Stomach (tissue), 9 donors: ENCODE data around the gene ATP8A2. TPM values are rescaled to one million over a fixed set of nuclear protein-coding genes. Genes with fewer than 3 reads are reported as not detected.
A peak's percentile ranks its signal among the peaks of the same experiment; 100 is the strongest.

Source experiments
- DNase-seq, 2 donors: peaks; one replicate each; pipeline versions ENCODE4 v3.0.0 to v3.0.0-alpha.2; 2013 to 2019
- H3K27ac ChIP-seq, 5 donors: fragments of 200-600 bp in 4 of 5; sonication (generic) in 4 of 5; one replicate each; pipeline ENCODE4 v1.5.1; 2013 to 2019; ENCODE audit warnings: mild to moderate bottlenecking in 1 of 5, moderate library complexity in 1 of 5
- H3K27me3 ChIP-seq, 3 donors: fragments of 200-600 bp; sonication (generic); one replicate each; pipeline ENCODE4 v1.5.1; 2017 to 2019; ENCODE audit warnings: mixed run types in 1 of 3
- H3K36me3 ChIP-seq, 4 donors: fragments of 200-600 bp; sonication (generic); 1 replicate in 3 of 4; 2 replicates in 1 of 4; pipeline ENCODE4 v1.5.1; 2016 to 2019
- H3K4me1 ChIP-seq, 4 donors: fragments of 200-600 bp; sonication (generic); one replicate each; pipeline ENCODE4 v1.5.1; 2016 to 2019
- H3K4me3 ChIP-seq, 4 donors: fragments of 200-600 bp; sonication (generic) in 3 of 4; one replicate each; pipeline ENCODE4 v1.5.1; 2016 to 2019; ENCODE audit warnings: mild to moderate bottlenecking in 1 of 4
- H3K9me3 ChIP-seq, 4 donors: fragments of 200-600 bp; sonication (generic); one replicate each; pipeline ENCODE4 v1.5.1; 2016 to 2019
- EP300 ChIP-seq: sonication (generic); formaldehyde crosslinking; IDR thresholded peaks from one replicate; pipeline ENCODE4 v1.6.1; 2017; ENCODE audit warnings: antibody characterized with exemption
- POLR2A ChIP-seq, 4 donors: fragments of 450-650 bp; IDR thresholded peaks; one replicate each; pipeline ENCODE4 v1.6.1; 2016; ENCODE audit warnings: antibody characterized with exemption in 4 of 4, control low read depth in 2 of 4, mild to moderate bottlenecking in 1 of 4, moderate library complexity in 1 of 4
- POLR2AphosphoS5 ChIP-seq, 3 donors: sonication (generic); formaldehyde crosslinking; IDR thresholded peaks; one replicate each; pipeline ENCODE4 v1.6.1; 2016; ENCODE audit warnings: antibody characterized with exemption in 3 of 3
- WGBS, 5 donors: extraction: QIAGEN DNeasy Blood & Tissue Kit in 3 of 5; methylation state at CpG; one replicate each; pipeline versions ENCODE4 v1.1.5 to v1.1.7; 2013 to 2018; 5-methylcytosine and 5-hydroxymethylcytosine counted together
- intact Hi-C: fragments of 100-400 bp; cut with DNase I; formaldehyde crosslinking; loops from one replicate; pipeline ENCODE4 v1.15.1; 2023; ENCODE audit warnings: low total_unique reads
- polyA plus RNA-seq, 3 donors: library from polyadenylated mRNA; stranded (reverse); fragments of 200-250 nt; gene quantifications; one replicate each; pipeline ENCODE4 v1.2.3, GENCODE V29; 2013
- total RNA-seq, 5 donors: library from RNA; depleted of rRNA; stranded (reverse); fragments of >200 nt; gene quantifications; one replicate each; pipeline versions ENCODE4 v1.1.0 to v1.2.3, GENCODE V29; 2014 to 2016
- TF ChIP-seq, protein P1 (sequence below), 7 experiments: fragments of 450-650 bp in 4 of 7; fragments of 200-600 bp in 3 of 7; sonication (generic) in 3 of 7; IDR thresholded peaks; one replicate each; pipeline ENCODE4 v1.5.1; 2016 to 2019; ENCODE audit warnings: antibody characterized with exemption in 7 of 7, control low read depth in 2 of 7, mild to moderate bottlenecking in 1 of 7
- donor health status: healthy with polysubstance abuse.
- donor health status: Bipolar disorder and iron deficiency.
- donor health status: healthy.

The ATP8A2 gene
- total and polyA plus RNA-seq, 8 donors, result 0.12 to 3.5 (median 0.20) TPM; not detected in 3

DNA sequence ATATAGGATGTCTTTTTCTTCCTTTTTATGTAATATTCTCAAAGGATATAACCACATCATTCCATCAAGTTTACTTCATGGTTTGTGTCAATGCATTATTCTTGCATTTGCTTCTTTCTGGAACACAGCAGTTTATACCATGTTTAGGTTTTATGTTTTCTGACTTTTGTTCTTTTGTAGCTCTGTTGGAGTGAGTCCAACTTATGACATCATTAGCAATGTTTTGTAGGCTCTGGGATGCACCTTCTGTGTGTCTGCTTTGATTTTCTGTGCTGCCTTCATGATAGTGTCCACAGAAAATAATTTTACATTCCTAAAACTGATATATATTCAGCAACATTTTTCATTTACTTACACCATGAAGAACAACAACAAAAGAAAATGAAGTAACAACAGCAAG, 611.1 kb downstream of the ATP8A2 start:
- no peak for TF ChIP-seq EP300
- intact Hi-C loops, result no loop called here
- H3K27me3 ChIP-seq, result no peaks in the 10 kb centered on the region
- H3K4me1 ChIP-seq, result peaks cover 0 to 8% (median 3%) of the 10 kb centered on the region in 4 donors
- no peak overlapping the region for H3K27ac ChIP-seq
- peak in 1 of 2 donors; percentile 23 for DNase-seq
- H3K36me3 ChIP-seq, result no peaks in the 10 kb centered on the region
- H3K4me3 ChIP-seq, result no peak overlapping the region
- no peaks in the 10 kb centered on the region for H3K9me3 ChIP-seq

DNA sequence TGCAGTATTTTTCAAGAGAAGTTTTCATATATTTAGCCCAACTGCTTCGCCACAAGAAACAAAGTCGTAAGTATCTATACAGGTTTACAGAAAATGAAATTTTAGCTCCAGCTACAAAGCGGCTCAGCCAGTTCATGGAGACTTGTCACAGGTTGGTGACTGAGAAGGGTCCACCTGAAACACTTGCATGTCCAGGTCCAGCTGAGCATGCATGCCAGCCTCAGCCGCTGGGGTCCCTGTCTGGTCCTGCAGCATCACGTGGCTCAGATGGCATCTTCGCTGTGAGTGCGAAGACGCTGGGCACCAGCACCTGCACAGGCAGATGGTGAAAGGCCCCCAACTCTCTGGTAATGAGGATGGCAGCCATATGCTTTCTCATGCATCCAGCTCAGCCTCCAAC, 616.2 kb downstream of the ATP8A2 start:
- no peak overlapping the region for H3K4me3 ChIP-seq
- WGBS, 5 donors, result 93 to 98% (median 95%) methylated on average over 8 of the region's 8 CpGs
- no peak overlapping the region for H3K27ac ChIP-seq
- no peak for DNase-seq
- intact Hi-C loops, result no loop called here
- H3K27me3 ChIP-seq, result no peaks in the 10 kb centered on the region
- no peaks in the 10 kb centered on the region for H3K9me3 ChIP-seq
- peaks cover 0 to 14% (median 3%) of the 10 kb centered on the region in 4 donors for H3K4me1 ChIP-seq
- TF ChIP-seq POLR2A (IDR thresholded peaks at IDR 0.05) (no peak), EP300 (no peak), POLR2AphosphoS5 (IDR thresholded peaks at IDR 0.05) (no peak)
- TF ChIP-seq, protein P1, sequence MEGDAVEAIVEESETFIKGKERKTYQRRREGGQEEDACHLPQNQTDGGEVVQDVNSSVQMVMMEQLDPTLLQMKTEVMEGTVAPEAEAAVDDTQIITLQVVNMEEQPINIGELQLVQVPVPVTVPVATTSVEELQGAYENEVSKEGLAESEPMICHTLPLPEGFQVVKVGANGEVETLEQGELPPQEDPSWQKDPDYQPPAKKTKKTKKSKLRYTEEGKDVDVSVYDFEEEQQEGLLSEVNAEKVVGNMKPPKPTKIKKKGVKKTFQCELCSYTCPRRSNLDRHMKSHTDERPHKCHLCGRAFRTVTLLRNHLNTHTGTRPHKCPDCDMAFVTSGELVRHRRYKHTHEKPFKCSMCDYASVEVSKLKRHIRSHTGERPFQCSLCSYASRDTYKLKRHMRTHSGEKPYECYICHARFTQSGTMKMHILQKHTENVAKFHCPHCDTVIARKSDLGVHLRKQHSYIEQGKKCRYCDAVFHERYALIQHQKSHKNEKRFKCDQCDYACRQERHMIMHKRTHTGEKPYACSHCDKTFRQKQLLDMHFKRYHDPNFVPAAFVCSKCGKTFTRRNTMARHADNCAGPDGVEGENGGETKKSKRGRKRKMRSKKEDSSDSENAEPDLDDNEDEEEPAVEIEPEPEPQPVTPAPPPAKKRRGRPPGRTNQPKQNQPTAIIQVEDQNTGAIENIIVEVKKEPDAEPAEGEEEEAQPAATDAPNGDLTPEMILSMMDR (IDR thresholded peaks at IDR 0.05), result no peak
- no peaks in the 10 kb centered on the region for H3K36me3 ChIP-seq

DNA sequence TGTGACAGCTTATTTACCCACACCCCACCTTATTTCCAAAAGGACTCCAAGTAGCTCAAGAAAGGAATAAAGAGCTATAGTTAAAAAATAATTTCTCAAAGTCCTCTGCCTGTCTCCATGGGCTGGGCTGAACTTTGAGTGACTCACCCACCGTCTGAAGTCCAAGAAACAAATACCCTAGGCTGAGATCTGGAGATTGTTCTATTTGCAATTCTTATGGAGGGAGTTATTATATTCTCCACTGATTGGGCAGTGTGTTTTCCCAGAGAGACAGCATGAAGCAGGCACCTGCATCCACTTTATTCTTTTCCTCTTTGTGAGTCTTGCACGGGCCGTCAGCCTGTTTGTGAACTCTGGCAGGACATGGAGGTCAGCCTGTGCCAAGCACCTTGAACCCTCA, 616.9 kb downstream of the ATP8A2 start:
- peak in 1 of 2 donors; percentile 69 for DNase-seq
- Histone ChIP-seq H3K4me3 (no peak overlapping the region), H3K9me3 (no peaks in the 10 kb centered on the region), H3K36me3 (no peaks in the 10 kb centered on the region), H3K27me3 (no peaks in the 10 kb centered on the region), H3K4me1 (peaks cover 0 to 14% (median 3%) of the 10 kb centered on the region in 4 donors), H3K27ac (no peak overlapping the region)
- WGBS, 5 donors, result 7 to 23% (median 20%) methylated on average over 3 of the region's 3 CpGs
- peak in 1 of 3 donors; percentile 13 for TF ChIP-seq POLR2AphosphoS5 (IDR thresholded peaks at IDR 0.05)
- TF ChIP-seq, protein P1 (IDR thresholded peaks at IDR 0.05), result no peak
- intact Hi-C loops, result no loop called here

DNA sequence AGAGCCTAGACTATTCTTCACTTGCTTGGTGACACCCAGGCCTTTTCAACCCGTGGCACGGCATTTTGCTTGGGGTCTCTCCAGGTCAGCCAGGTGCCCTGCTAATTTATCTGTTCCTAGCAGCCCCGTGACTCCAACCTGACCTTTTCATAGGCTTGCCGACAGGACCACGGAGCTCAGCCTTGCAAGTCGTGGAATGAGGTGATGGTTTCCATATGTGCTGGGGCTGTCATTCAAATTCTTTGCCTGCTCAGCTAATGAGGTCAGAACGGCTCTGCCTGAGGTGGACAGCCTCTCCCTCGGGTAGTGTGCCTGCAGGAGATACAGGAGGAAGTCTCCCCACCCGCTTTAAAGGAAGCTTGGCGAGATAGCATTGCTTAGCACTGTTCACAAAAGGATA, 619.0 kb downstream of the ATP8A2 start:
- Histone ChIP-seq H3K36me3 (no peaks in the 10 kb centered on the region), H3K4me1 (peaks cover 0 to 14% (median 3%) of the 10 kb centered on the region in 4 donors), H3K9me3 (peaks cover 0 to 7% (median 3%) of the 10 kb centered on the region in 4 donors), H3K27ac (no peak overlapping the region), H3K4me3 (no peak overlapping the region), H3K27me3 (no peaks in the 10 kb centered on the region)
- no peak for DNase-seq
- 44 to 63% (median 55%) methylated on average over 10 of the region's 10 CpGs for WGBS, 5 donors
- no peak for TF ChIP-seq POLR2A (IDR thresholded peaks at IDR 0.05)
- TF ChIP-seq POLR2AphosphoS5 (IDR thresholded peaks at IDR 0.05), result no peak
- TF ChIP-seq, protein P1 (IDR thresholded peaks at IDR 0.05), result no peak
- intact Hi-C loops, result no loop called here

DNA sequence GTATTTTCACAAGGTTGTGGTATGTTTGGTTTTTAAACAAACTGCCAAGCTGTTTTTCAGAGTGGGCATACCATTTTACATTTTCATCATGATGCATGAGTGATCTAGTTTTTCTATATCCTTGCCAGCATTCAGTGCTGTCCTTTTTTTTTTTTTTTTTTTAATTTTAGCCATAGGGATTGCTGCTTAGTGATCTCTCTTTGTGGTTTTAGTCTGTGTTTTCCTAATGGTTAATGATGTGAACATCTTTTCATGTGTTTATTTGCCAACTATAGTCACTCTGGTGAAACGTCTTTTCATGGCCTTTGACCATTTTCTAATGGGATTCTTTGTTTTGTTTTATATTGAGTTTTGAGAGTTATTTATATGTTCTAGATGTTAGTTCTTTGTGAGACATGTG, 620.3 kb downstream of the ATP8A2 start:
- Histone ChIP-seq H3K9me3 (peaks cover 0 to 14% (median 5%) of the 10 kb centered on the region in 4 donors), H3K4me3 (no peak overlapping the region), H3K4me1 (peaks cover 0 to 14% (median 3%) of the 10 kb centered on the region in 4 donors), H3K36me3 (no peaks in the 10 kb centered on the region), H3K27ac (no peak overlapping the region), H3K27me3 (no peaks in the 10 kb centered on the region)
- 41 to 67% (median 53%) methylated on average over 1 of the region's 1 CpG for WGBS, 5 donors
- DNase-seq, result no peak
- intact Hi-C loops, result no loop called here
- TF ChIP-seq, protein P1 (IDR thresholded peaks at IDR 0.05), result no peak
- TF ChIP-seq EP300, result no peak
- TF ChIP-seq POLR2A (IDR thresholded peaks at IDR 0.05), result no peak
- no peak for TF ChIP-seq POLR2AphosphoS5 (IDR thresholded peaks at IDR 0.05)
